Mucosa of descending colon (tissue), 3 donors: Measurements from ENCODE around the gene PTP4A2. TPM values are rescaled to one million over a fixed set of nuclear protein-coding genes. Genes with fewer than 3 reads are reported as not detected.

ENCODE experiments used
- ATAC-seq: fragments of 200-7000 bp; cut with Tn5 transposase; one replicate; pipeline ENCODE4 v1.9.1; 2020; ENCODE audit warnings: mild to moderate bottlenecking, moderate library complexity
- DNase-seq, 3 donors: peaks; one replicate each; pipeline ENCODE4 v3.0.0-alpha.2; 2020
- H3K36me3 ChIP-seq: fragments of 200-600 bp; one replicate; pipeline ENCODE4 v1.8.0; 2021; ENCODE audit warnings: low read depth, mild to moderate bottlenecking
- H3K4me1 ChIP-seq: fragments of 200-600 bp; one replicate; pipeline ENCODE4 v1.8.0; 2021; ENCODE audit warnings: low read depth, mild to moderate bottlenecking
- H3K4me3 ChIP-seq: fragments of 200-600 bp; one replicate; pipeline ENCODE4 v1.8.0; 2021; ENCODE audit warnings: mild to moderate bottlenecking
- H3K9me3 ChIP-seq: fragments of 200-600 bp; one replicate; pipeline ENCODE4 v1.8.0; 2021; ENCODE audit warnings: mild to moderate bottlenecking
- intact Hi-C, 2 donors: fragments of 100-400 bp; cut with DNase I in 1 of 2; cut with micrococcal nuclease in 1 of 2; formaldehyde crosslinking; loops; one replicate each; pipeline versions ENCODE4 v1.11.0 to v1.11.1; 2022; cut with DNase I, micrococcal nuclease
- total RNA-seq, 3 donors: library from RNA; stranded (reverse); fragmentation: NEBNext Ultra II Directional in 2 of 3; extraction: Animal tissue kit (Norgen Biotek cat#: 25700) in 2 of 3; gene quantifications; one replicate each; pipeline versions ENCODE4 v1.2.1 to v1.2.4, GENCODE V29; 2021 to 2023
- TF ChIP-seq, protein P1 (sequence below): fragments of 200-600 bp; IDR thresholded peaks from one replicate; pipeline ENCODE4 v1.8.0; 2022; ENCODE audit warnings: antibody characterized with exemption, mild to moderate bottlenecking
- donor health status: DM: no; HTN: no; CAD: no; lungs with moderate emphysema.
- donor health status: DM: no; HTN: no; CAD: no.
- donor health status: DM: no; HTN: yes; CAD: no.

The PTP4A2 gene
- total RNA-seq, 3 donors from 2014 or later = 211 to 307 (median 298) TPM

DNA sequence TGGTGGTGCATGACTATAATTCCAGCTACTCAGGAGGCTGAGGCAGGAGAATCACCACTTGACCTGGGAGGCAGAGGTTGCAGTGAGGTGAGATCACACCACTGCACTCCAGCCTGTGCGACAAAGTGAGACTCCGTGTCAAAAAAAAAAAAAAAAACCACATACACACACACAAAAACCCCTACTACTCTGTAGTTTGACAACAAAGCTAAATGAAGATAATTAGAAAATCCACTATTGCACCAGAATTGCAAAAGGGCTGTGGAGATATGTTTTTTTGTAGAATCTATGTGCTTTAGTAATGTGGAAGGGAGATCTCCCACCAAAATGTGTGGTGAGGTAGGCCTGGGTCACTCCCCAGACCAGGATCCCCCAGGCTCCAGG is 43.3 kb upstream of the PTP4A2 start:
- no peaks in the 10 kb centered on the region for H3K36me3 ChIP-seq
- DNase-seq (no peak), ATAC-seq (no peak)
- no peaks in the 10 kb centered on the region for H3K4me1 ChIP-seq
- TF ChIP-seq, protein P1, sequence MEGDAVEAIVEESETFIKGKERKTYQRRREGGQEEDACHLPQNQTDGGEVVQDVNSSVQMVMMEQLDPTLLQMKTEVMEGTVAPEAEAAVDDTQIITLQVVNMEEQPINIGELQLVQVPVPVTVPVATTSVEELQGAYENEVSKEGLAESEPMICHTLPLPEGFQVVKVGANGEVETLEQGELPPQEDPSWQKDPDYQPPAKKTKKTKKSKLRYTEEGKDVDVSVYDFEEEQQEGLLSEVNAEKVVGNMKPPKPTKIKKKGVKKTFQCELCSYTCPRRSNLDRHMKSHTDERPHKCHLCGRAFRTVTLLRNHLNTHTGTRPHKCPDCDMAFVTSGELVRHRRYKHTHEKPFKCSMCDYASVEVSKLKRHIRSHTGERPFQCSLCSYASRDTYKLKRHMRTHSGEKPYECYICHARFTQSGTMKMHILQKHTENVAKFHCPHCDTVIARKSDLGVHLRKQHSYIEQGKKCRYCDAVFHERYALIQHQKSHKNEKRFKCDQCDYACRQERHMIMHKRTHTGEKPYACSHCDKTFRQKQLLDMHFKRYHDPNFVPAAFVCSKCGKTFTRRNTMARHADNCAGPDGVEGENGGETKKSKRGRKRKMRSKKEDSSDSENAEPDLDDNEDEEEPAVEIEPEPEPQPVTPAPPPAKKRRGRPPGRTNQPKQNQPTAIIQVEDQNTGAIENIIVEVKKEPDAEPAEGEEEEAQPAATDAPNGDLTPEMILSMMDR = no peak
- H3K9me3 ChIP-seq = no peaks in the 10 kb centered on the region
- H3K4me3 ChIP-seq = no peak overlapping the region
- intact Hi-C loops = no loop called here

- no peak for ATAC-seq
- intact Hi-C loops = no loop called here
- Histone ChIP-seq H3K4me3 (no peak overlapping the region), H3K4me1 (no peaks in the 10 kb centered on the region), H3K9me3 (no peaks in the 10 kb centered on the region), H3K36me3 (no peaks in the 10 kb centered on the region)
- TF ChIP-seq, protein P1 = no peak
- no peak for DNase-seq
These were observed 42.8 kb upstream of the PTP4A2 start for GRCh38 chr1:31980835-31981455.

DNA sequence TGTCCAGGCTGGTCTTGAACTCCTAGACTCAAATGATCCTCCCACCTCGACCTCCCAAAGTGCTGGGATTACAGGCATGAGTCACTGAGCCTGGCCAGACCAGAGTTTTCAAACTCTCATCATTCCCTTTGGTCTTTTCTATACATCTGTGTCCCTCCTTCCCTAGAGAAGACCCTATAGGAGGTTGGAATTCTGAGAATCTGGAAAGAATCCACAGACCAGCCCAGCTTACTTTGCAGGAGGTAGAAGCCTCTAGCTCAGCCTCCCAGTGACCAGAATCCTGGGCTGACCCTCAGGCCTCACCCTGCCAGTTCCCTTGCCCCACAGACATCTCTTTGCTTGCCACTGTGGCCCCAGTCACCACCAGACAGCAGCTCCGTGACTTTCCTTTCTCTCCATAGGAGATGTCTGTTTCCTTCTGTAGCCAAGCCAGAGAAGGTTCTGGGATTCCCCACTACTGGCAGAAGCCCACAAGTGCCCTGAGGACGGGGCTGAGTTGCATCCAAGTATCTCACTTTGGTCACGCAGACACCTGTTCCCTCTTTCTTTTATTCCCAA is 40.8 kb upstream of the PTP4A2 start:
- DNase-seq (no peak), ATAC-seq (no peak)
- no peak overlapping the region for H3K4me3 ChIP-seq
- TF ChIP-seq, protein P1 = no peak
- intact Hi-C loops = no loop called here
- no peaks in the 10 kb centered on the region for H3K36me3 ChIP-seq
- no peaks in the 10 kb centered on the region for H3K9me3 ChIP-seq
- no peaks in the 10 kb centered on the region for H3K4me1 ChIP-seq

- intact Hi-C loops = no loop called here
- DNase-seq = no peak
- ATAC-seq = peak; percentile 41
These were observed 39.4 kb upstream of the PTP4A2 start for GRCh38 chr1:31977385-31978131.

DNA sequence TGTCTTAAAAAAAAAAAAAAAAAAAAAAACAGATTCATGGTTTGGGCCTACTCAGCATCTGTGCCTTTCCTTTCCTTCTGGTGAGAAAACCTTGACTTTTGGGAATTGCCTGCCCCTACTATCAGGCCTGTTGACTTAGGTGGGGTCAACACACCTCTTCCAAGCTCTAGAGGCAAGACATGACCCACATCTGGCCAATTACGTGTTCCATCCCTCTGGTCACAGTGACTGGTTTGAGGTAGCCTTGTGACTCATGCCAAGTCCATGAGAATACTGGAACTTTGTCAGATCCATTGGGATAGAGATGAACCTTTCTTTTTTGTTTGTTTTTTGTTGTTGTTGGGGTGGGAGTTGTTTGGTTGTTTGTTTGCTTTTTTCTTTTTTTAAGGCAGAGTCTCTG is 38.2 kb upstream of the PTP4A2 start:
- Histone ChIP-seq H3K36me3 (no peaks in the 10 kb centered on the region), H3K9me3 (no peaks in the 10 kb centered on the region), H3K4me3 (no peak overlapping the region), H3K4me1 (no peaks in the 10 kb centered on the region)
- intact Hi-C loops = no loop called here
- ATAC-seq (no peak), DNase-seq (no peak)
- TF ChIP-seq, protein P1 = no peak

More at GRCh38 chr1:31977385-31978131, 39.4 kb upstream of the PTP4A2 start:
- no peaks in the 10 kb centered on the region for H3K36me3 ChIP-seq
- no peaks in the 10 kb centered on the region for H3K4me1 ChIP-seq
- no peak overlapping the region for H3K4me3 ChIP-seq
- TF ChIP-seq, protein P1 = no peak
- no peaks in the 10 kb centered on the region for H3K9me3 ChIP-seq
